ENCODE data around the gene RCSD1.

Gene RCSD1

DNA sequence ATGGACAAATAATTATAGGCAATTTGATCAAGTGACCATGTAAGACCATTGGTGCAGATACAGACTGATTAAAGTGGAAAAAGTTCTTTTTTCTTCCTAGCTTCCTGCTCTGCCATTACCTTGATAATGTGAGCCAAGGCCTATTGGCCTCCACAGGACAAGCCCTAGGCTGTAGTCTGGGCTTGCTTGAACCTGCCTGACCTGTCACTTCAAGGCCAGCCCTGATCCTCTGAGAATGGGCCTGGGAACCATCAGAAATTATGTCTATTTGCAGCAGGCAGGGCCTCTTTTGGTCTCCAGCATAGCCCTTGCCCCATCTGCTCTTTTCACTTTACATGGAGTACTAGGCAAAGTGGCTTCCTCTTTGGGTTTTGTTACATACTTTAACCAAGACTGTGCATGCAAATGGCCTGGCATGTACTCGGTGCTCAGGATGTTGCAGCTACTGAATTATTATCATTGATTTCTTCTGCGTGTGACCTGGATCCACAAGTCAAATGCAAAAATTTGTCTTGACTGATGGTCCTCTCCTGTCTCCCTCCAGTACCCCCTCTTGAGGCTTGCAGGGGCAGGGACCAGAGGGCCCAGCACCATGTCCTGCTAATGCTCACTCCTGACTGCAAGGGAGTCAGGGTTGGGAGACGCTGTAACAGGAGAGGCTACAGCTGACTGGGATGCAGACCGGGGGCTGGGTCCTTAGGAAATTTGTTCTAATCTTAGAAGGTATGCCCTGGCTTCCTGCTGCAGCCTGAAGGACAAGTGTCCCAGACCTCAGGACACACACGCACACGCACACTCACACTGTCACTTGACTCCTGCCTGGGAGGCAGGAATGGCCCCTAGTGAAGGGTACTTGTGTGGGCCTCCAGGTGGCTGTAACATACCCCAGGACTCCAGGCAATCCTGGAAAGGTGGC is 39.4 kb downstream of the RCSD1 start:
- no peak for DNase-seq

DNA sequence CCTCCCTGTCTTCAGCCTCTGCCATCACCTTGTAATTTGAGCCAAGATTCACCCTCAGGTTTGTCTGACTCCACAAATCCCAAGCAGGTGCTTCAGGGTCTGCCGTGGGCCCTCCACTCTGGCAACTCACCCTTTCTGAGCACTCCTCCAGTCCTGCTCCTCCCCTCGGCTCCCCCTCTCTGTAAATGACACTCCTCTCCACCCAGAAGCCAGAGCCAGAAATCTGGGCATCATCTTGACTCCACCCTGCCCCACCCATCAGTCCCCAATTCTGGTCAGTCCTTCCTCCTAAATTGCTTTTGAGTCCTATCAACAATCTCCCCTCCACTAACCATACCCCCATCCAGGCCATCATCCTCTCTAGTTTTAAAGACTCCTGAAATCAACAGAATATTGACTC is 40.5 kb downstream of the RCSD1 start:
- DNase-seq, result no peak

DNA sequence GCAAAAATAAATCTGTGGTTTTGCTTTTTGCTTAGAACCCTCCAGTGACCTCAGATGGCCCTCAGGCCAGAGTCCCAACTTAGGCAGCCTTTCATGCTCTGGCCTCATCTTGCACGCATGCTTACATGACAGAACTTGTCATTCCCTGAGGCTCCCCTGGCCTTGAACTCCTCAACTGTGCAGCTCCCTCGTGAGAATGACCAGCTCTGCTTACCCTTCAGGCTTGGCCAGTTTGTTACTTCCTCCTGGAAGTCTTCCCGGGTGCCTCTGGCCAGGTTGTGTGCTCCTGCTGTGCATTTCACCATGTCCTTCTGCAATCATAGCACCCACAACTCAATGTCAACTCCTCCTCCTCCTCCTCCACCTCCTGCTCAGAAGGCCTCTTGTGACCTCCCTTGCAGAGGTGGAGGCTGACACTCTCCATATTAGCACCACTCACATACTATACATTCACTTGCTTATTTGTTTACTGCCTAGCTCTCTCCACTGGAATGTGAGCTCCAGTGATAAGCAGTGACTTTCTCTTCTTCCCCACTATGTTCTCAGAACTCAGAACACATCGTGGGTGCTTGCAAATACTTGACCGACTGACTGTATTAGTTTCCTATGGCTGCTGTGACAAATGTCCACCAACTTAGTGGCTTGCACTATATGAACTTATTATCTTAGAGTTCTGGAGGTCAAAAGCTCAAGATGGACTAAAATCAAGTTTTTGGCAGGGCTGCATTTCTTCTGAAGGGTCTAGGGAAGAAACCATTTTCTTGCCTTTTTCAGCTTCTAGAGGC is 41.9 kb downstream of the RCSD1 start:
- DNase-seq, result no peak

DNA sequence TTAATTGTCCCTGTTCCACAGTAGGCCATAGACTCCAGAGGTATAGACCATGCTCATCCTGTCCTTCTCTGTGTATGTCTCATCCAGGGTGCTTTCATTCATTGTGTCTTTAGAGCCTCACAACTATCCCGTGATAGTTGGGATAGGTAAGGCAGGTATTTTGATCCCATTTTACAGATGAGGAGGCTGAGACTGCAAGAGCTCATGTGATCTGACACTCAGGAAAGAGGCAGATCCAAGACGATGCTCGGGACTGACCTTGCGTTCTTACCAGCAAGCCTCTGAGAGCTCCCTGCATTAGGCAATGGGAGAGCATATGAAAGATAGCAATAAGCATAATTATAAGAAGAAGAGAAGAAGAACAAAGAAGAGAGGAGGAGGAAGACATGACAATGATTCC is 42.8 kb downstream of the RCSD1 start:
- no peak for DNase-seq

DNA sequence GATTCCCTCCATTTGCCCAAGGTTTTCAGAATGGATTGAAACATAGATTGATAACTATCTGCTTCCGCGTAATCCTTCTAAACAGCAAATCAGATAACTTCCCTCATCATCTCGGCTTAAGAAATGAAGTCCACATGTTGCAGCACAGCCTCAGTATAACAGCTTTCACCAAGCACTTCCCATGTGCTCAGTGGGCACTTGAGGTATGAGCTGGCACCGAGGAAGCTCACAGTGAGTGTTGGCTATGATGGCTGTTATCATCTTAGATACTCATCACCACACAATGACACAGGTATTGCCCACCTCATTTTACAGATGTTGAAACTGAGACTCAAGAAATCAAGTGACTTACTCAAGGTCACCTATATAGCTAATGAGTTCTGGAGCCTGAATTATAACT is 43.2 kb downstream of the RCSD1 start:
- no peak for DNase-seq

DNA sequence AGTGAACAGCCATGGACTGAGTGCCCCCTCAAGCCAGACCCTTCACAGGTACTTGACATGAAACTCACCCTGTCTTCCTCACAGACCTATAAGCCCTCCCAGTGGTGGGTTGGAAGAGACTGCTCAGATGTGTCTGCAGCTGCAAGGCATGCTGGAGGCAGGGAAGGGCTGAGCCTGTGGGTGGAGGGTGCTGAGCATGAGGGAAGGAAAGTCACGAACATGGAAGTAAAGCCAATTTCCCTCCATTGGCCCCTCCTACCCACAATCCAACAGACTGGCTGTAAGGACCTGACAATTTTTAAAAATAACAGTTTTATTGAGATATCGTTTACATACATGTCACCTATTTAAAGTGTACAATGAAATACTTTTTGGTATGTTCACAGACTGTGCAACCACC is 44.1 kb downstream of the RCSD1 start:
- DNase-seq, result no peak

DNA sequence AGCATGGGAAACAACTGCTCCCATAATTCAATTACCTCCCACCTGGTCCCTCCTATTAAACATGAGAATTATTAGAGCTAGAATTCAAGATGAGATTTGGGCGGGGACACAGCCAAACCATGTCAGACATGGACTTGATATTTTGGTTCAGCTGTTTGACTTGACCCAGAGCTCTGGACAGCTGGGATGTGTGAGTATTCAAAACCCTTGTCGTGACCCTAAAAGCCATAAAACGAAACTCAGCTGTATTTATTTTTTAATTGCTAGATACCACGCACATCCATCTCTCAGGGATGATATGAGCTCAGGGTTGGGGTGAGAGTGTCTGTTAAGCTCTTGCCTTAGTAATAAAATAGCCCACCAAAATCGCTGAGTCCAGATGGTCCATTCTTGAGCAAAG is 45.4 kb downstream of the RCSD1 start:
- DNase-seq, result no peak

DNA sequence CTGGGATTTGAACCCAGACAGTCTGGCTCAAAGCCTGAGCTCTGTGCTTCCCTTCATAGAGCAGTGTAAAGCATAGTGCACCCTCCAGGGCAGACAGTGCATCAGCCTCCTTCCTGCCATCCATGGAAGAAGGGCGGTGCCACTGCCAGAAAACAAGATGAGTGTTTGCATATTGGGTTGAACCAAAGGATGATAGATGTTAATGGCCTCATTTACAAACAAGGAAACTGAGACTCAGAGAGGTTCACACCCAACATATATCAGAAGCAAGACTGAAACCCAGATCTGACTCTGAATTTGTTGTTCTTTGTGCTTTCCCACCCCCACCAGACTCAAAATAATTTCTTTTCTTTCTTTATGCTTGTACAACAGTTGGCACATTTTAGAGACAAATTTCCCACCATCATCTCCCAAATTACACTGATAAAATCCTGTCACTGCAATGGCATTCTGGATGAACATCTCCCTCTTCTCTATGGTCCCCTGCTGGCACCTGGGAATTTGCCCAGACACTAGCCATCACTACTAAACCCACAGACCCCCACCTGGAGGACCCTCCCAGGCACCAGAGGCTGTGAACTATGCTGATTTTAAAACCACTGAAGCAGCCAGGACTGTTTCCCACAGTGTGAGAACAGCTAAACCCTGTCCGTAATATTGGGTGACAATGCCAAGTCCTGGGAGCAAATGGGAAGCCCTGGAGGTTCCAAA is 46.3 kb downstream of the RCSD1 start:
- DNase-seq, result no peak

DNA sequence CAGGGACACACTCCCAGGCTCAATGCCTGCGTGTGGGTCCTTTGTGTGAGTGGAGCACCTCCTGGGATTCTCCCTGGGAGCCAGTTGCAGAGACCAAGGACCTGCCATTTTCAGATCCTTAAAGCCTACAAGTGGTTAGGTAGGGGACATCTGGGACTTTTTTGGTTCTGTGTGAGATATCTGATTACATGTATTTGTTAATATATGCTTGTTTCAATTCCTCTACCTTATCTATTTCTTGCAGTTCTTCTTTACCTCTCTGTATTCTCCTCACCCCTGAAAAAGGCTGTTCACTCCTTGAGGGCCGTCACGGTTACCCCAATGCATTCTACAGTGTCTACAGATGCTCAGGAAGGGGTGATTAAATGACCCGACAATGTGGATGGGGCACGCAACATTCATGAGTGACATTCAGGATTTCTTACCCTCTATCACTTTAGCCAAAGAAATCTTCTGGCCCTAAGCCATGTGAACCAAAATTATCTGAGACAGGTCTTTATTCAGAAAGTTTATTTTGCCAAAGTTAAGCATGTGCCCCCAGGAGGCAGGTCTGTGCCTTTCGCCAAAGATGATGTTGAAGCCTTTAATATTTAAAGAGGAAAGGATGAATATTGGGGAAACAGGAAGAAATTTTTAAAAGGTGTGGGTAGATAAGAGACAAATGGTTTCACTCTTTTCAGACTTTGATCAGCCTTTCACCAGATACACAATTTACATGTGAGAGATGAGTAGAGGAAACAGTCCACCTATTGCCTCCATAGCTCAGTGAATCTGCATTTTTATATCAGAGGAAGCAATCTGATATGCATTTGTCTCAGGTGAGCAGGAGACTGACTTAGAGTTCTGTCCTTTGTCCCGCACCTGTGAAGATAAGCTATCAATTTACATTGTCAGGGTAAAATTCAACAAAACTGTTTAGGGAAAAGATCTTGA is 47.1 kb downstream of the RCSD1 start:
- DNase-seq, result no peak

DNA sequence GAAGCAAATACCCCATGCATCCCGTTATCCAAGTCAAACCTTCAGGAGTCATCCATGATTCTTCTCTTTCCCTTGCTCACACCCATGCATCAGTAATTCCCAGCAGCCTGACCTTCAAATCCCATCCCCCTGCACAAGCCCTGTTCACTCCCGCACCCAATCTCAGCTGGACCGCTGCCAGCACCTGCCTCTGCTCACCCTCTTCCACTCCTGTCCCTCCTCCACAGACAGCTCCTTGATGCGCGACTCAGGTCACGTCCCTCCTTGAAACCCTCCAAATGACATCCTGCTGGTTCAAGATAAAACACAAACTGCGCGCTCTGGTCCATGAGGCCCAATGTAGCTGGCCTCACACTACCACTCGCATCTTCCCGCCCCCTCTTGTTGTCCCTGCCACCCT is 48.4 kb downstream of the RCSD1 start:
- no peak for DNase-seq

DNA sequence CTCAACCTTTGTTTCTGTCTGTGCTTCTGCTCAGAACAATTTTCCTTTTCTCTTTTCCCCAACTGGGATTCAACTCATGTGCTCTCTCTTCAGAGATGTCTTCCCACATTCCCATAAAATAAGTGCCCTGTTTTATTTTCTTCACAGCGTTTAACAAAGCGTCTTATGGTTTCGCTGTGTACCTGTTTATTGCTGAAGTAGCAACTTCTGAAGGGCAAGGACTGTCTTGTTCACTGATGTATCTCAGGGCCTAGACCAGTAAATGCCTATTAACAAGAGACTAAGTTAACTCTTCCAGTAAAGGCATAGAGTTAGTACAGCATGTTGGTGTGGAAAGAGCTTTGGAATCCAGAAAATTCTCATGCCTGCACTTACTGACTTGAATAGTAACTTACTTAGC is 48.8 kb downstream of the RCSD1 start:
- DNase-seq, result no peak

DNA sequence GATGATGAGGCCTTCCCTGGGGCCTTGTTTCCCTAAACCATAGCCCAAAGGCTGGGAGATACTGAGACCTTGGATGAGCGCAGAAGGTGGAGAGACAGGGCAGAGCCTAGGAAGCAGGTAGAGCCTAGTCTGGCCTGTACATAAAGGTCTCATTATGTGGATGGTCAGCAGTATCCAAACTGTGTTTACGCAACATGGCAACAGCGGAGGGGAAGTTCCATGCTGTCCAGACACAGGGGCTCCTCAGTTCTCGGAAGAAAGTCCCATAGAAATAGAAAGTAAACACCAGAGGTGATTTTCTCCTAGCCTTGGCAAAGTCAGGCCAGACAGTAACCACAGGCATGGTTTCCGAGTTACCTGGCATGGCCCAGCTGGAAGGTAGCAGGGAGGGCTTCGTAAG is 49.7 kb downstream of the RCSD1 start:
- no peak for DNase-seq

DNA sequence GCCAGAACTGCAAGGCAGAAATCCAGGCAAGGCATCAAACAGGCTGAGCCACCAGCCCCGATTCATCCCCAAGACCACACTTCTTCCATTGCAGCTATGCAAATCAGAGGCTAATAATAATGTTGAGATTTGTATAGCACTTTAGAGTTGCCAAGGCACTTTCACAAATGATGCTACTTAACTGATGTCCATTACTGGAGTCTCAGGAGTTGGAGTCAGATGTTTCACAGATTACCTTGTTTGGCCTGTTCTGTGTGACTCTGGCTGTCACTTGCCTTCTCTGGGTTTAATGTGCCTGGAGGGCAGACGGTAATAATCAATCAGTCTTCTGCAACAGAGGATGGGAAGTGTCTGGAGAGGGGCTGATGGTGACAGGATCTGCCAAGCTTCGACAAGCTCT is 51.0 kb downstream of the RCSD1 start:
- no peak for DNase-seq

DNA sequence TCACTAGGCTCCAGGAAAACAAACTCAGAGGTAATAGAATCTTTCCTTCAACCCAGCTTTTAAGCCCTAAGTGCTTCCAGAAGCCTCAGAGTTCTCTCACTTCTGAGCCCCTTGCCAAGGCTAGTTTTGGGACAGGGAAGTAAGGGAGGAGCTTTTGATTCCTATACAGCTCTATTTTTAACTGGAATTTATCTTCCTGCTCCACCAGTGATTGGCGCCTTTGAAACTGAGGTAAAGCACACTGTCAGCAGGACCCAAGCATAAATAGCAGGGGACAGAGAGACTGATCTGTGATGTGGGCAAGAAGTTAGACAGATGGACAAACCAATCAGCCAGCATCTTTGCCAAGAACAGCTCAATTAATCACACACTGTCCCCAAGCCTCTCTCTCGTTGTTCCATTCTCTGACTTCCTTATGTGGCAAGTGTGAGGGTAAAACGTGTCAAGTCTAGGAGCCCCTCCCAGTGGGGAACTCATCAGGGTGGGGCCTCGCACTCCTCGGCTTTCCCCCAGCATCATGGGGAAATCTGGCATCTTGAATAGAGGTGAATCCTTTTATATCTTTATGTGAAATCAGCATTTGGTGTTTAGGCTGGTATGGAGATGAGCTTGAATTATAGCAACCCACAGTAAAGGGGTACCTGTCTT is 51.5 kb downstream of the RCSD1 start:
- no peak for DNase-seq

DNA sequence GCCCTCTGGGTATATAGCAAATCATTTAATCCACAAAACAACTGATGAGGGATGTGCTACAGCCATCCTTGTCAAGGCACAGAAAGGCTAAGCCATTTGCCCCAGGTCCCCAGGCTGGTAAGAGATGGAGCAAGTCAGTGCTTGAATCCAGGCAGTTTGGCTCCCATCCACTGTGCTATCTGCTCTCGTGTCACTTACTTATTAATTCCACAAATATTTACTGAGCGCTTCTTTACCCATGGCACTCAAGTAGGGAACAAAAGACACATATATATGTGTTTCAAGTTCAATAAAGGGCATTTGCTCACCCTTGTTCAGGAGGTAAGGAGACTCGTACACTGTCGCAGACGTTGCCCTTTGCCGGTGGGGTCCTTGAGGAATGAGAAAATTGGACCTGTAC is 53.2 kb downstream of the RCSD1 start:
- no peak for DNase-seq

DNA sequence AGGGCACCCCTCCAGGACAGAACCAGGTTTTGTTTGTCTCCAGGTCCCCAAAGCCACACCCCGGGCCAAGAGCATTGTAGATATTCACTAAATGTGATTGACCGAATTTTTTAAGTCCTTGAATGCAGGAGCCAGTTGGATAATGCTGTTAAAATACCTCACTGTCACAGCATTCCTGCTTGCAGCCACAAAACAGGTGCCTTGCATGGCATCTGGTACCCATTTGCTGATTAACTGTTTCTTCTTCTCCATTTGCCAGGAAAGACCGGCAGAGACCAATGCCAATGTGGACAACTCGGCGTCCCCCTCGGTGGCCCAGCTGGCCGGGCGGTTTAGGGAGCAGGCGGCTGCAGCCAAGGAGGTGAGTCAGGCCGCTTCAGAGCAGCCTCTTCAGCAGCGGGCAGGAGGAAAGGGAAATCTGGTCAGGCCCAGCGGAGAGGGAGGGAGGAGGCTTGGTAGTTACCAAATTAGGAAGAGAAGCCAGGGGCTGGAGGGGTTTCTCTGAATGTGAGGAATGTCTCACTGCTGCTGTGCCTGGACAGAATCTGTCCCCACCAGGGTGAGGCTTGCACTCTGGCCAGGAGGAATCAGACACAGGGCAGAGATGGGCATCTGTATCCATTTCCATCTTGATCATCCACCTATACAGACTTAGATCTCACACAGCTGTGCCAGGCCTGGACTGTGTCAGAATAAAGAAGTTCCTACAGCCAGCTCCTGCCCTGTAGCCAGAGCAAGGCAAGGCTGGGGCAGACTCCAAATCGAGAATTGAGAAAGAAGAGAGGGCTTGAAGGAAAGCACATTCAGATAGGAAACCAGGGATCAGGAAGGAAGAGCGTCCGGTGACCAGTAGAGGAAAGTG is 53.8 kb downstream of the RCSD1 start:
- no peak for DNase-seq

DNA sequence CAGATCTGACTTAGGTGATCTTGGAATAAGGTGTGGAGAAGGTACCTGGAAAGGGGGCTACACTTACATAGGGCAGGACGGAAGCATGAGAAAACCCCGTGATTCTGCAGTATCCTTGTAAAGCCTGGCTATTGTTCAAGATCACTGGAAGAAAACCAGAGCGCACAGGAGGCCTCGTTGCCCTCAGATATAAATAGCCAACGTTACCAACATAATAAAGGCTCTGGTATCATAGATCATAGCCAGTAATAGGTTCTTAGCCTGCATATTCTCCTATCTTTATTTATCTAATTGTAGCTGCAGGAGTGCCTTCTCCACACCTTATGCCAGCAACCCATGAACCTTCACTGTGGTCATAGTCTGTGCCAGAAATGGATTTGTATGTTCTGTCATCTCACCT is 55.8 kb downstream of the RCSD1 start:
- no peak for DNase-seq

DNA sequence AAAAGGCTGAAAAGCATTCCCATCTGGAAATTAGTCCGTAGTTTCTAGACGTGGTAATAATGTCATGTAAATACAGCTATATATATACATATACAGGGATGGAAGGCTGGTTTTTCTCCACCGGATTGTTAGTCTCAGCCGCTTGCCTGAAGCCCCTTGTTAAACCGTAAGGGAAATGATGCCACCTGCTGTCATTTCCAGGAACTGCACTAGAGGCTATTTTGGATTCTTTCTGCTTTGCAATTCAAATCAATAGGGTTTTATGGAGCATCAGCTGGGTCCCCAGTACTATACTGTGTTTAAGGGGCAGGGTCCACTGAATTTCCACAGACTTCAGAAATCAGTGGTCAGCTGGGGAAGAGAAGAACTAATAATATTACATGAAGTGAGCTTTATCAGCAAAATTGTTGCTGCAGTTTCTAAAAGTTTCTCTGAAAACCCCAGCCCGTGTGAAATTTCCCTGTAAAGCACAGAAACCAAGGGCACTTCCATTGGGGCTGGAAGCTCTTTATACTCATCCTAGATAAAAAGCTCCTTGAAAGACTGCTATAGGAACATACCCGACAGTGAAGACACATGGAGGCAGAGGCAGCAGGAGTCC is 58.0 kb downstream of the RCSD1 start:
- DNase-seq, result peak; percentile 31 to 71

DNA sequence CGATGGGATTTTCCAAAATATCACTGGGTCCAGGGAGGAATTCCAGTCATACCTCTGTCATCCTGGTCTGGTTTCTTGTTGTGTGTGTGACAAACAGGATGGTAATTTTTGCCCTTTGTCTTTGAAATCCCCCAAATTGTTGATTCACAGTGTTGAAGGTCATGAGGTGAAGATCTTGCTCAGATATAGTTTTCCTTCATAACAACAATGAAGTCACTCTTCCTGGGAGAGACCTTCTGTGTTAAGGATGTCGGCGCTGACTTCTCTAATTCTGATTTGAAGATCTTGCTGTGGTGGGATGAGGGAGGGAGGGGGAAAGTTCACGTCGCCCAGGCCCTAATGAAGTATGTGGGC is 59.5 kb downstream of the RCSD1 start:
- DNase-seq, result no peak

DNA sequence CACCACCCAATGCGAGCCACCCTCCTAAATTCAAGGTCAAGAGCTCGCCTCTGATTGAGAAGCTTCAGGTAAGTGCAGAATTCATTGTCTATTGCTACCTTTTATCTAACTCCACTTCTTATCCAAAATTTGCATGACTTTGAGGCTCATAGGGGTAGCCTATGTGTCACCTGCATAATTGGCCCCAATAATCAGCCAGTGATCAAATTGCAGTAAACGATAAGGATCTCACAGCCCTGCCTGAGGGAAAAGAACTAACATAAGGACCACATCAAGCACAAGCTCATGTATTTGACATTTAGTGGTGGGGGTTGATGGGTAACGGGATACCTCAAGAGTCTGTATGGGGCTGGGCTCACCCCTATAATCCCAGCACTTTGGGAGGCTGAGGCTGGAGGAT is 60.0 kb downstream of the RCSD1 start:
- DNase-seq, result no peak
